Measurements from ENCODE around the gene C2CD4D.

C2CD4D gene

DNA sequence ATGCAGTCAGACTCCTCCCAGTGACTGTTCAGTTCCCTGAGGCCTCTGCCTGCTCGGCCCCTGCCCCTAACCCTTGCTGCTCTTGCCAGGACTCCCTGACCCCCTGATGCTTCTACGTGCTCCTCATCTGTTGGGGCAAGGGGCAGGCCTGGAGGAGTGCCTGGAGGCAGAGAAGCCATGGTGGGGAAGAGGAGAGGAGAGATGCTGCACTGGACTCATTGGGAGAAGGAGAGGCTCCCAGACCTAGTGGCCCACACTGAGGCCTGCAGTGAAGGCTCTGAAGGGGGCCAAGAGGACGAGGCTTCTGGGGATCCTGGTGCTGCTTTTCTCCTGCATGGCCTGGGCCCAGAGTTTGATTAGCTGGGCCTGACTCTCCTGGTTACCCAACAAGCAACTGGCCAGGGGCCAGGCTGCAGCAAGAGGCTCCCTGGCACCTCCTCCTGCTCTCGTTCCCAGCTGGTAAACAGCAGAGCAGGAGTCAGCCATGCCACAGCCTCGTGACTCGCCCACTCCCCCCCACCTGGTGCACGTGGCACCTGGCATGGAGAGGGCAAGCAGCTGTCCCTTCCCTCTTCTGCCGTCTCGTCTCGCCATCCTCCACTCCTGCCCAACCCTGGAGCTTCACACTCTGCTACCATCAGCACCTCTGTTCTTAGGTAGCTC lies 7.2 kb downstream of the C2CD4D start:
- DNase-seq = peak; percentile 95

GRCh38 chr1:151831605-151832004 lies 8.0 kb downstream of the C2CD4D start, which contains the start of gene RORC:
Gene RORC, minus strand, starts transcription at chr1:151831802. Its CDS starts 38 bp downstream, at chr1:151831764.
- DNase-seq = peak; percentile 26

- DNase-seq = no peak
These were observed 8.4 kb downstream of the C2CD4D start for GRCh38 chr1:151831256-151831591.

DNA sequence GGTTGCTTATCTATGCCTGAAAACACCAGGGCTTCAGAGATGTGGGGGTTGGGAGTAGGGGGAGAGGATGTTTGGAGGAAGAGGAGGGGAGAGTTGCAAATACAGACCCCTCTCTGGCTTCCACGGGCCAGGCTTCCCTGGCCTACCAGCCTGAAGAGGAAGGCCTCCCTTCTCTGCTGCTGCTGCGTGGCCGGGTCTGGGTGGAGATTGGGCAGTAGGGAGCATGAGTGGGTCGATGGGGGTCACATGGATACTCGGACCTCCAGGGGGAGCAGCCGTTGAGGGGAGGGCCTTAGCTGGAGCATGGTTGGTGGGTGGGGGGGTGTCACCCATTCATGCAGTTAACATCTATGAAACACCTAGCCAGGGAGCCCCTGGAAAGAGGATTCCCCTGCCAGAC lies 9.6 kb downstream of the C2CD4D start:
- no peak for DNase-seq

- DNase-seq = no peak
These were observed 10.1 kb downstream of the C2CD4D start for GRCh38 chr1:151829352-151830046.

DNA sequence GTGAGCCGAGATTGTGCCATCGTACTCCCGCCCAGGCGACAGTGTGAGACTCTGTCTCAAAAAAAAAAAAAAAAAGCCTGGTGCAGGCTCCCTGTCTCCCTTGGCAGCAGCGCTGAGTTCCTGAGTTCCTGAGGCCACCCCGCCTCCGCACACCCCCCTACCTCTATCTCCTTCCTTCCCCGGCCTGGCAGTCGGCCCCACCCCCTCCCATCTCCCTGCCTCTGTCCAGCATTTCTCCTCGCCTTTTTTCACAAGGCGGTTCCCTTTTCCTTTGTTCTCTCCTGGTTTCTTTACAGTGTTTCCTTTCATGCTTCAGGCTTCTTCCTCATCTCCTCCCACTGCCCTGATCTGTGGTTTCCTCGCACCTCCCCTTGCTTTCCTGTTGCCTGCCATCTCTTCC lies 10.7 kb downstream of the C2CD4D start:
- DNase-seq = peak; percentile 30

GRCh38 chr1:151827853-151828252 lies 11.8 kb downstream of the C2CD4D start:
- no peak for DNase-seq

DNA sequence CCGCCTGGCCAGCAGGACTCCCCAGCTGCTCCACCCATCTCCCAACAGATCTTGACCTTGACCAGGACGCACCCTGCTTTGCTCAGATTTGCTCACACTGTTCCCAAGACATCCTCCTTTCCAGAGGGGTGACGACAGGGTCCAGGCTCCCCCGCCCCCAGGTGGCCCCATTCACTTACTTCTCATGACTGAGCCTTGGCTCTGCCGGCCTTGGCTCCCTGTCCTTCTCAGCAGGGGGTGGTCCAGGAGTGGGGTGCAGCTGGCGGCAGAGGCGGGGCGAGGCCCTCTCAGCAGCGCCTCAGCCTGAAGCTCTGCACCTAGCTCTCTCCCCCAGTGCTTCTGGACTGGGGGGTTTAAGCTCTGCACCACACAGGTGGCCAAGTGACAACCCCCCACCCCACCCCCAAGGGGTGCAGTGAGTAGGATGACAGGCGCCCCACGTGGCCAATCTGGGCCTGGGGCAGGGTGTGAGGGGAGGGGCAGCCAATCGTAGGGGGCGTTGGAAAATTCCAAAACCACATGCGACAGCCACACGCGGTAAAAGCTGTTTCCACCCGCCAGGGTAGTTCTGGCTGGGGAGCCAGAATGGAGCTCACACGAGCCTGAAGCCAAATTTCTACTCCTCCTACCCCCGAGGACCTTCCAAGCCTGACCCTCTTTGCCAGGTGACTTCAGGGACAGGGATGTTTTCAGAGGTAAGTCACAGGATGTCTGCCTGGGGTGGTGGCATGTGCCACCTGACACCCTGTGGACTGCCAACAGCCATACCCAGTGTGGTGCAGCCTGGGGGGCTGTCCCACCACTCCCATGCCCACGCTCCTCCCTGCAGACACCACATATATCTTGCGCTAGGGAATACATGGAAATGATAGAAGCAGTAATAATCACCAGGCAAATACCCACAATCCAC lies 13.6 kb downstream of the C2CD4D start:
- DNase-seq = no peak

- DNase-seq = no peak
These were observed 14.4 kb downstream of the C2CD4D start for GRCh38 chr1:151825204-151825603.

DNA sequence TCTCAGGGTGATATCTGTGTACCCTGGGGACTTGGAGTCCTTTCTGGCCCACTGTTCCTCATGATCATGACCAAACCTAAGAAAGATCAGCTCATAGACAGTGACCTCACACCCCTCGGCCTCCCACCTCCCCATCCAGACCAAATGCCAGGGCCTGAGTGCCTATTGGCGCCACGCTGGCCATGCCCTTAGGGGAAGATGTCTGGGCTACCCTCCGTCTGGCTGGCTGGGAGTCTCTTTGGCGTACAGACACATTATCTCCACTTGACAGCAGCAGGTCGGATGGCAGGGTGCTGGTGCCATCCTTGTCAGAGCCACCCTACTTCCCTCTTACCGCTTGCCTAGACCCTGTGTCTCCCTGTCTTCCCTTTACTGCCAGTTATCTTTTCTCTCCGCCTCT lies 16.4 kb downstream of the C2CD4D start:
- no peak for DNase-seq

DNA sequence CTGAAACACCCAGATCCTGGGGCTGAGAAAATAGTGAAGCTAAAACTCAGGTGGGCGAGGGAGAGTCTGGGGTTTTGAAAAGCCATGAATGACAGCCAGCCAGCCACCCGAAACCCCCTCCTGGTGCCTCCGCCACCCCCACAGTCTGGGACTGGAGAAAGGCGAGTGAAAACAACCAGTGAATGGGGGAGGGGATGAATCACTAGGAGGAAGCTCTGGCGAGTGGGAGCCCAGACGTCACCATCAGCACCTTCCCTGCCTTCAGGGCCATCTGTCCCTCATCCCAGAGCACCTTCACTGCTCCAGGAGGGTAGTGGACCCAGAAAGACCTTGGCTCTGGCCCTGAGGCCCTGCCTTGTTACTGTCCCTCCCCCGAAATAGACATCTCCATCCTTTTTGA lies 17.2 kb downstream of the C2CD4D start:
- DNase-seq = no peak

- DNase-seq = peak; percentile 63
These were observed 18.7 kb downstream of the C2CD4D start for GRCh38 chr1:151820940-151821339.

- DNase-seq = no peak
These were observed 19.5 kb downstream of the C2CD4D start for GRCh38 chr1:151819976-151820623.

DNA sequence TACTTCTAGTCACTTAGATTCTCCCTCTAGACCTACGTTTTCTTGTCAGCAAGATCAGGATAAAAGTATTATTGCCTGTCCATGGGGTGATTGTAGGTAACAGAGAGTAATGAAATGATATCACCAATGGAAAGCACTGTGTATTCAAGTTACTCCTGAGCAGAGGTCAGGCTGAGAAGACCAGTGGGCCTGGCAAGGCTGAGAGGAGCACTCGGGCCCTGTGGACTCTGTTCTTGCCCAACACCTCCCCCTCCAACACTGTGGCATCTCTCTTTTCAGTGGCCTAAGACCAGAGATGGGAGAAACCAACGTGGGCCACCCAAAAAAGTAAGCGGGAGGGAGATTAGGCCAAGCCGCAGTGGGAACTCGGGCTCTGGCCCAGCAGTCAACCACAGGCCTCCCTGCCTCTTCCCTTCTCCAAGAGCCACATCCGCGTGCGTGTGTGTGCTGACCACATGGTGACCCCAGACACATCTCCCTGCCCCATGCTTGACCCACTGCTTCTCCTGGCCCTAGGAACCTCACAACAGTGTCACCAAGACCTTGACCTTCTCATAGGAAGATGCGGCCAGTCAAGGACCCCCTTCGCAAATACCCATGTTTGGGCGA lies 20.3 kb downstream of the C2CD4D start:
- DNase-seq = no peak

GRCh38 chr1:151817353-151817730 lies 22.3 kb downstream of the C2CD4D start:
- DNase-seq = no peak

GRCh38 chr1:151816548-151817352 lies 22.9 kb downstream of the C2CD4D start:
- DNase-seq = no peak

- DNase-seq = no peak
These were observed 23.8 kb downstream of the C2CD4D start for GRCh38 chr1:151815716-151816327.

DNA sequence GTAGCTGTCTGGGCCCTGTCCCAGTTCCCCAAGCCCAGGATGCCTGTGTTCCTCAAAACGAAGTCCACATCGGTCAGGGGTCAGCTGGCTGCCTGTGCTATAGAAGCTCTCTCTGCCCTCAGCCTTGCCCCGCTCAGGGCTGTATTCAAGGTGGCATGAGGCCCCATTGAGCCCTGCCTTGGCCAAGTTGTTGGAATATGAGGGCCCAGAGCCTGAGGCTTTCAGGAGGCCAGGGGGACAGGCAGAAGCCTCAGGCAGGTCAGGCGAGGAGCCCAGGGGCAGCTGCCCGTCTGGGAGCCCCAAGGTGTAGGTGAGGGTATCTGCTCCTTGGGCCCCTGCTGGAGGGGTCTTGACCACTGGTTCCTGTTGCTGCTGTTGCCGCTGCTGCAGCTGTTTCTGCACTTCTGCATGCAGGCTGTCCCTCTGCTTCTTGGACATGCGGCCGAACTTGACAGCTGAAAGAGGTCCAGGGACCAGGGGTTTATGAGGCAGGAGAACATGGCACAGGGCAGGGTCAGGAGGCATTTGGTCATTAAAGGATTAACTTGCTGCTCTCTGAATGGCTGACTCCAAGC lies 24.6 kb downstream of the C2CD4D start:
- no peak for DNase-seq

GRCh38 chr1:151814426-151814825 lies 25.2 kb downstream of the C2CD4D start:
- DNase-seq = no peak

GRCh38 chr1:151813271-151813977 lies 26.2 kb downstream of the C2CD4D start:
- no peak for DNase-seq

All from DMS79 (cell line).